ENCODE data around the gene EXOC4.

EXOC4 gene

DNA sequence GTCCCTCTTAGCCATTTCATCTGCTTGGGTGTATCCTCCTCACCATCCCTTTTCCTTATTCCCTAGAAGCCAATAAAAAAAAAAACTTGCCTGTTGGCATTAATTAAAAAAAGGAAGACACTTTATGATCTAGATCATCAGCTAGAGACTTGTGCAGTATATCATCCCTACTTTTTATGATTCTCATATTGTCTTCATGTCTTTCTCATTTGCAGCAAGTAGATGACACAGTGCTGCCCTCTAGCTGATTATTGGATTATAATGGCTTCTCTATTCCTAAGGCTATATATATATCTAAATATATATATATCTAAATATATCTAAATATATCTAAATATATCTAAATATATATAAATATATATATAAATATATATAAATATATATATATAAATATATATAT is 601.9 kb downstream of the EXOC4 start:
- H3K27me3 ChIP-seq (ENCODE audit: control insufficient read depth, low read length): no peaks in the 10 kb centered on the region
- H3K36me3 ChIP-seq (ENCODE audit: control insufficient read depth, low read length): no peaks in the 10 kb centered on the region
- no peaks in the 10 kb centered on the region for H3F3A ChIP-seq (ENCODE audit: control insufficient read depth, insufficient read depth)
- peaks cover 4% of the 10 kb centered on the region for H3K4me1 ChIP-seq (ENCODE audit: control insufficient read depth, low read length)
- no peak overlapping the region for H3K27ac ChIP-seq (ENCODE audit: low read depth, low read length)
- H3K9me2 ChIP-seq (replicated peaks; ENCODE audit: control insufficient read depth, low read length): no peaks in the 10 kb centered on the region
- H3K9me3 ChIP-seq (ENCODE audit: control insufficient read depth, insufficient read depth, low read length): no peaks in the 10 kb centered on the region
- H4K20me1 ChIP-seq (ENCODE audit: control insufficient read depth, insufficient read depth, low read depth, low read length): 0 out of 2 replicates have a peak, but pooled peaks cover 4% of the 10 kb centered on the region
- H3K79me2 ChIP-seq (ENCODE audit: control insufficient read depth, low read length): no peaks in the 10 kb centered on the region
- TF ChIP-seq, protein P1, sequence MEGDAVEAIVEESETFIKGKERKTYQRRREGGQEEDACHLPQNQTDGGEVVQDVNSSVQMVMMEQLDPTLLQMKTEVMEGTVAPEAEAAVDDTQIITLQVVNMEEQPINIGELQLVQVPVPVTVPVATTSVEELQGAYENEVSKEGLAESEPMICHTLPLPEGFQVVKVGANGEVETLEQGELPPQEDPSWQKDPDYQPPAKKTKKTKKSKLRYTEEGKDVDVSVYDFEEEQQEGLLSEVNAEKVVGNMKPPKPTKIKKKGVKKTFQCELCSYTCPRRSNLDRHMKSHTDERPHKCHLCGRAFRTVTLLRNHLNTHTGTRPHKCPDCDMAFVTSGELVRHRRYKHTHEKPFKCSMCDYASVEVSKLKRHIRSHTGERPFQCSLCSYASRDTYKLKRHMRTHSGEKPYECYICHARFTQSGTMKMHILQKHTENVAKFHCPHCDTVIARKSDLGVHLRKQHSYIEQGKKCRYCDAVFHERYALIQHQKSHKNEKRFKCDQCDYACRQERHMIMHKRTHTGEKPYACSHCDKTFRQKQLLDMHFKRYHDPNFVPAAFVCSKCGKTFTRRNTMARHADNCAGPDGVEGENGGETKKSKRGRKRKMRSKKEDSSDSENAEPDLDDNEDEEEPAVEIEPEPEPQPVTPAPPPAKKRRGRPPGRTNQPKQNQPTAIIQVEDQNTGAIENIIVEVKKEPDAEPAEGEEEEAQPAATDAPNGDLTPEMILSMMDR (IDR thresholded peaks at IDR 0.05; ENCODE audit: low read depth, low read length, poor library complexity, severe bottlenecking): peak; percentile 57
- TF ChIP-seq EZH2phosphoT487 (IDR thresholded peaks at IDR 0.05; ENCODE audit: borderline replicate concordance, low read length): no peak
- H3K4me2 ChIP-seq (ENCODE audit: low read length): no peak overlapping the region
- H3K4me3 ChIP-seq (ENCODE audit: low read length): no peak overlapping the region

DNA sequence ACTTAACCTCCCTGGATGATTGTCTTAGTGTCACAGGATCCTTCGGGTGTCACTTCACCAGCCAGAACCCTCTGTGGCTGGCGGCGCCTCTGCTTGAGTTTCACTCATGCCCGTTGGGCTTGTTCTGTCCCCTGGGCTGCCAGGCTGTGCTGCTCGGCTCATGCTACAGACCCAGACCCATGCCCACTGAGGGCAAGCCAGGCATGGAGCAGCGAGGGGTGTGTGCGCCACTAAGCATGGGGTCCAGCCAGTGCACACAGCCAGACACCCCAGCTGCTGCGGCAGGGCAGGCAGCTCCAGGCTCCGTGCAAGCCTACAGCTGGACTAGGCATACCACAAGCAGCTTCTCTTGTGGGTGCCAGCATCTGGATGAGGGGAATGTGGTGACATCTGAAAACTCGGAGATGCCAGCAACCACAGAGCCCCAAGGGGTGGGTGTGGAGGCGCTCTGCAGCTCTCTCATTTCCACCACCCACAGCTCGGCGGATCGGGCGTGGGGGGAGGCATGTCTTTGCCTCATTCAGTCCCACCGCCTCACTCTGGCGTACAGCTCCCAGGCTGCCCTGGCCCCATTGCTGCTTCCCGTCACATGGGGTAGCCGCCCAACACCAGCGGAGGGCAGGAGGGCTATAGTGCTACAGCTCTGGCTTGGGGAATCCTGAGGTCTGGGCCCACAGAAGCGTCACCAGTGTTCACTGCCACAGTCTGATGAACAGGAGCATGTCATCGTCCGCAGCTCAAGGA is 604.7 kb downstream of the EXOC4 start:
- no peaks in the 10 kb centered on the region for H3F3A ChIP-seq (ENCODE audit: control insufficient read depth, insufficient read depth)
- no peak for TF ChIP-seq EZH2phosphoT487 (IDR thresholded peaks at IDR 0.05; ENCODE audit: borderline replicate concordance, low read length)
- TF ChIP-seq, protein P1 (IDR thresholded peaks at IDR 0.05; ENCODE audit: low read depth, low read length, poor library complexity, severe bottlenecking): no peak
- no peak overlapping the region for H3K27ac ChIP-seq (ENCODE audit: low read depth, low read length)
- H3K4me3 ChIP-seq (ENCODE audit: low read length): no peak overlapping the region
- H3K27me3 ChIP-seq (ENCODE audit: control insufficient read depth, low read length): no peaks in the 10 kb centered on the region
- H4K20me1 ChIP-seq (ENCODE audit: control insufficient read depth, insufficient read depth, low read depth, low read length): 0 out of 2 replicates have a peak, but pooled peaks cover 4% of the 10 kb centered on the region
- no peaks in the 10 kb centered on the region for H3K9me2 ChIP-seq (replicated peaks; ENCODE audit: control insufficient read depth, low read length)
- no peaks in the 10 kb centered on the region for H3K36me3 ChIP-seq (ENCODE audit: control insufficient read depth, low read length)
- H3K4me2 ChIP-seq (ENCODE audit: low read length): no peak overlapping the region
- peaks cover 4% of the 10 kb centered on the region for H3K4me1 ChIP-seq (ENCODE audit: control insufficient read depth, low read length)
- no peaks in the 10 kb centered on the region for H3K79me2 ChIP-seq (ENCODE audit: control insufficient read depth, low read length)
- H3K9me3 ChIP-seq (ENCODE audit: control insufficient read depth, insufficient read depth, low read length): no peaks in the 10 kb centered on the region

- Histone ChIP-seq H3K4me2 (ENCODE audit: low read length) (no peak overlapping the region), H3K4me3 (ENCODE audit: low read length) (no peak overlapping the region), H3K36me3 (ENCODE audit: control insufficient read depth, low read length) (no peaks in the 10 kb centered on the region), H3F3A (ENCODE audit: control insufficient read depth, insufficient read depth) (no peaks in the 10 kb centered on the region), H3K9me3 (ENCODE audit: control insufficient read depth, insufficient read depth, low read length) (no peaks in the 10 kb centered on the region), H4K20me1 (ENCODE audit: control insufficient read depth, insufficient read depth, low read depth, low read length) (0 out of 2 replicates have a peak, but pooled peaks cover 4% of the 10 kb centered on the region), H3K4me1 (ENCODE audit: control insufficient read depth, low read length) (peaks cover 4% of the 10 kb centered on the region), H3K27me3 (ENCODE audit: control insufficient read depth, low read length) (no peaks in the 10 kb centered on the region), H3K27ac (ENCODE audit: low read depth, low read length) (no peak overlapping the region), H3K79me2 (ENCODE audit: control insufficient read depth, low read length) (no peaks in the 10 kb centered on the region), H3K9me2 (replicated peaks; ENCODE audit: control insufficient read depth, low read length) (no peaks in the 10 kb centered on the region)
- no peak for TF ChIP-seq EZH2phosphoT487 (IDR thresholded peaks at IDR 0.05; ENCODE audit: borderline replicate concordance, low read length)
- TF ChIP-seq, protein P1 (IDR thresholded peaks at IDR 0.05; ENCODE audit: low read depth, low read length, poor library complexity, severe bottlenecking): no peak
Measured at GRCh38 chr7:133858311-133858710, 605.4 kb downstream of the EXOC4 start.

All from DOHH2 (cell line).